ENCODE data around the gene TANC1. TPM values are rescaled to one million over a fixed set of nuclear protein-coding genes. Genes with fewer than 3 reads are reported as not detected.
A peak's percentile ranks its signal among the peaks of the same experiment; 100 is the strongest.

TANC1 gene
- total RNA-seq, 1 experiment from 2014 or later, result 16.6 TPM

GRCh38 chr2:158962074-158962473 lies 6.4 kb upstream of the TANC1 start:
- no peak for DNase-seq (ENCODE audit: low spot score)

GRCh38 chr2:158963071-158963470 lies 5.4 kb upstream of the TANC1 start:
- DNase-seq (ENCODE audit: low spot score), result no peak

GRCh38 chr2:158965107-158965506 lies 3.3 kb upstream of the TANC1 start:
- no peak for DNase-seq (ENCODE audit: low spot score)

GRCh38 chr2:158965641-158966040 lies 2.8 kb upstream of the TANC1 start:
- no peak for DNase-seq (ENCODE audit: low spot score)

- DNase-seq (ENCODE audit: low spot score), result no peak
Observed at GRCh38 chr2:158966312-158966711, 2.1 kb upstream of the TANC1 start.

- DNase-seq (ENCODE audit: low spot score), result no peak
Observed at GRCh38 chr2:158967114-158967730, 1.2 kb upstream of the TANC1 start.

GRCh38 chr2:158967731-158968395 lies 577 bp upstream of the TANC1 start:
- DNase-seq (ENCODE audit: low spot score), result peak; percentile 73

GRCh38 chr2:158969162-158969714 lies 798 bp downstream of the TANC1 start:
- DNase-seq (ENCODE audit: low spot score), result no peak

GRCh38 chr2:158969715-158970240 lies 1.3 kb downstream of the TANC1 start:
- peak; percentile 21 for DNase-seq (ENCODE audit: low spot score)

- peak; percentile 21 for DNase-seq (ENCODE audit: low spot score)
Observed at GRCh38 chr2:158970241-158970751, 1.9 kb downstream of the TANC1 start.

GRCh38 chr2:158973116-158973956 lies 4.9 kb downstream of the TANC1 start:
- peak; percentile 87 for DNase-seq (ENCODE audit: low spot score)

- DNase-seq (ENCODE audit: low spot score), result no peak
Observed at GRCh38 chr2:158975271-158975921, 7.0 kb downstream of the TANC1 start.

- DNase-seq (ENCODE audit: low spot score), result no peak
Observed at GRCh38 chr2:158979772-158980171, 11.3 kb downstream of the TANC1 start.

- DNase-seq (ENCODE audit: low spot score), result no peak
Observed at GRCh38 chr2:158984604-158985135, 16.2 kb downstream of the TANC1 start.

GRCh38 chr2:158988501-158988900 lies 20.1 kb downstream of the TANC1 start:
- DNase-seq (ENCODE audit: low spot score), result no peak

- no peak for DNase-seq (ENCODE audit: low spot score)
Observed at GRCh38 chr2:158989165-158989564, 20.7 kb downstream of the TANC1 start.

- DNase-seq (ENCODE audit: low spot score), result peak; percentile 50
Observed at GRCh38 chr2:158990397-158991214, 22.2 kb downstream of the TANC1 start.

- no peak for DNase-seq (ENCODE audit: low spot score)
Observed at GRCh38 chr2:158993030-158993429, 24.6 kb downstream of the TANC1 start.

GRCh38 chr2:158993721-158994587 lies 25.5 kb downstream of the TANC1 start:
- DNase-seq (ENCODE audit: low spot score), result no peak

Data from H4 (cell line).